GM12865 (cell line): ENCODE data around the gene TGFBI.
"Not testable (repeated sequence)": the region's sequence is repeated elsewhere in the genome, so short reads cannot be mapped to it uniquely, and the experiment has no call there.

Experiments
- DNase-seq: peaks from one replicate; pipeline ENCODE4 v3.0.0; 2010; ENCODE audit warnings: low read depth
- H3K4me3 ChIP-seq: 2 replicates; pipeline ENCODE4 v1.5.1; 2011; ENCODE audit warnings: mild to moderate bottlenecking, low read depth, low read length, control low read depth
- CTCF ChIP-seq: IDR thresholded peaks from 2 replicates; pipeline ENCODE4 v1.5.1; 2011; ENCODE audit warnings: low read length, control low read depth, low read depth, inconsistent platforms; ENCODE audit not compliant: insufficient read depth; ENCODE audit errors: missing control alignments

The TGFBI gene

GRCh38 chr5:136042665-136043121, 13.9 kb downstream of the TGFBI start:
- H3K4me3 ChIP-seq, result no peak overlapping the region
- no peak for TF ChIP-seq CTCF
- DNase-seq, result no peak

GRCh38 chr5:136043551-136043950, 14.8 kb downstream of the TGFBI start:
- no peak for DNase-seq
- TF ChIP-seq CTCF, result no peak
- H3K4me3 ChIP-seq, result no peak overlapping the region

- H3K4me3 ChIP-seq, result no peak overlapping the region
- DNase-seq, result no peak
- no peak for TF ChIP-seq CTCF
These were observed 15.3 kb downstream of the TGFBI start for GRCh38 chr5:136043968-136044610.

GRCh38 chr5:136045026-136045425, 16.2 kb downstream of the TGFBI start:
- not testable (repeated sequence) for DNase-seq, H3K4me3 ChIP-seq

- no peak for TF ChIP-seq CTCF
- no peak overlapping the region for H3K4me3 ChIP-seq
- no peak for DNase-seq
These were observed 17.5 kb downstream of the TGFBI start for GRCh38 chr5:136046246-136046645.

- no peak for DNase-seq
- TF ChIP-seq CTCF, result no peak
- H3K4me3 ChIP-seq, result no peak overlapping the region
These were observed 19.1 kb downstream of the TGFBI start for GRCh38 chr5:136047858-136048257.

GRCh38 chr5:136048966-136049365, 20.2 kb downstream of the TGFBI start:
- no peak overlapping the region for H3K4me3 ChIP-seq
- TF ChIP-seq CTCF, result no peak
- no peak for DNase-seq
